ENCODE results near the gene HECTD4.

Gene HECTD4

GRCh38 chr12:112413855-112414625 is 31.8 kb upstream of the HECTD4 start:
- TF ChIP-seq, protein P1, sequence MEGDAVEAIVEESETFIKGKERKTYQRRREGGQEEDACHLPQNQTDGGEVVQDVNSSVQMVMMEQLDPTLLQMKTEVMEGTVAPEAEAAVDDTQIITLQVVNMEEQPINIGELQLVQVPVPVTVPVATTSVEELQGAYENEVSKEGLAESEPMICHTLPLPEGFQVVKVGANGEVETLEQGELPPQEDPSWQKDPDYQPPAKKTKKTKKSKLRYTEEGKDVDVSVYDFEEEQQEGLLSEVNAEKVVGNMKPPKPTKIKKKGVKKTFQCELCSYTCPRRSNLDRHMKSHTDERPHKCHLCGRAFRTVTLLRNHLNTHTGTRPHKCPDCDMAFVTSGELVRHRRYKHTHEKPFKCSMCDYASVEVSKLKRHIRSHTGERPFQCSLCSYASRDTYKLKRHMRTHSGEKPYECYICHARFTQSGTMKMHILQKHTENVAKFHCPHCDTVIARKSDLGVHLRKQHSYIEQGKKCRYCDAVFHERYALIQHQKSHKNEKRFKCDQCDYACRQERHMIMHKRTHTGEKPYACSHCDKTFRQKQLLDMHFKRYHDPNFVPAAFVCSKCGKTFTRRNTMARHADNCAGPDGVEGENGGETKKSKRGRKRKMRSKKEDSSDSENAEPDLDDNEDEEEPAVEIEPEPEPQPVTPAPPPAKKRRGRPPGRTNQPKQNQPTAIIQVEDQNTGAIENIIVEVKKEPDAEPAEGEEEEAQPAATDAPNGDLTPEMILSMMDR (conservative IDR thresholded peaks at IDR 0.05) = no peak

DNA sequence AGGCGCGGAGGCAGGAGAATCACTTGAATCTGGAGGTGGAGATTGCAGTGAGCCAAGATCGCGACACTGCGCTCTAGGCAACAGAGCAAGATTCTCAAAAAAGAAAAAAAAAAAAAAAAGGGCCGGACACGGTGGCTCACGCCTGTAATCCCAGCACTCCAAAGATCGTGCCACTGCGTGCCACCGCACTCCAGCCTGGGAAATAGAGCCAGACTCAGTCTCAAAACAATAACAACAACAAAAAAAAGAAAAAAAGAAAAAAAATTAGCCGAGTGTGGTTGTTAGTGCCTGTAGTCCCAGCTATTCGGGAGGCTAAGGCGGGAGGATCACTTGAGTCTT is 27.6 kb upstream of the HECTD4 start:
- H3K27ac ChIP-seq = peak overlapping the region; percentile 89
- TF ChIP-seq, protein P1 (conservative IDR thresholded peaks at IDR 0.05) = no peak

More at GRCh38 chr12:112413855-112414625, 31.8 kb upstream of the HECTD4 start:
- peak overlapping the region; percentile 56 for H3K27ac ChIP-seq

GRCh38 chr12:112409064-112409905 is 27.1 kb upstream of the HECTD4 start, which contains the start of gene RPL6:
Gene RPL6, minus strand, starts transcription at chr12:112409605. Its CDS starts 949 bp downstream, at chr12:112408656.
- peak within 1 kb of the TSS; percentile 89 for H3K27ac ChIP-seq
- TF ChIP-seq, protein P1 (conservative IDR thresholded peaks at IDR 0.05) = no peak

- H3K27ac ChIP-seq = peak overlapping the region; percentile 89
- TF ChIP-seq, protein P1 (conservative IDR thresholded peaks at IDR 0.05) = no peak
These were observed 26.4 kb upstream of the HECTD4 start for GRCh38 chr12:112408621-112409020.

DNA sequence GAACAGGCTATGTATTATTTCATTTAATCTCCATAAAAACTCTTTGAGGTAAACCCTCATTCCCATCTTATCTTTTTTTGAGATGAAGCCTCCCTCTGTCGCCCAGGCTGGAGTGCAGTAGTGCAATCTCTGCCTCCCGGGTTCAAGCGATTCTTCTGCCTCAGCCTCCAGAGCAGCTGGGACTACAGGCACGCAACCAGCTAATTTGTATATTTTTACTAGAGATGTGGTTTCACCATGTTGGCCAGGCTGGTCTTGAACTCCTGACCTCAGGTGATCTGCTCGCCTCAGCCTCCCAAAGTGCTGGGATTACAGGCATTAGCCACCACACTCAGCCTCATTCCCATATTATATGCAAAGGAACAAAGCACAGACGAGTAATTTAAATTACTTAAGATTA is 25.5 kb upstream of the HECTD4 start:
- H3K27ac ChIP-seq = peak overlapping the region; percentile 89

- TF ChIP-seq, protein P1 (conservative IDR thresholded peaks at IDR 0.05) = no peak
- peak overlapping the region; percentile 89 for H3K27ac ChIP-seq
These were observed 24.6 kb upstream of the HECTD4 start for GRCh38 chr12:112406519-112407488.

GRCh38 chr12:112401903-112402498 is 19.8 kb upstream of the HECTD4 start:
- no peak overlapping the region for H3K27ac ChIP-seq
- TF ChIP-seq, protein P1 (conservative IDR thresholded peaks at IDR 0.05) = no peak
